Right lobe of liver (tissue), 4 donors: Measurements from ENCODE around the gene AREG.

Experiments used
- POLR2A ChIP-seq: fragments of 450-650 bp; IDR thresholded peaks from one replicate; pipeline ENCODE4 v1.6.1; 2017; ENCODE audit warnings: antibody characterized with exemption, mild to moderate bottlenecking
- TF ChIP-seq, protein P1 (sequence below), 4 donors: fragments of 200-600 bp in 3 of 4; fragments of 450-650 bp in 1 of 4; IDR thresholded peaks; one replicate each; pipeline versions ENCODE4 v1.5.1 to v1.8.0; 2016 to 2022; ENCODE audit warnings: antibody characterized with exemption in 4 of 4, mild to moderate bottlenecking in 2 of 4
- donor health status: DM: no; HTN: no; CAD: no.
- donor health status: DM: no; HTN: no; CAD: no.
- donor health status: DM: no; HTN: yes; CAD: no.

DNA sequence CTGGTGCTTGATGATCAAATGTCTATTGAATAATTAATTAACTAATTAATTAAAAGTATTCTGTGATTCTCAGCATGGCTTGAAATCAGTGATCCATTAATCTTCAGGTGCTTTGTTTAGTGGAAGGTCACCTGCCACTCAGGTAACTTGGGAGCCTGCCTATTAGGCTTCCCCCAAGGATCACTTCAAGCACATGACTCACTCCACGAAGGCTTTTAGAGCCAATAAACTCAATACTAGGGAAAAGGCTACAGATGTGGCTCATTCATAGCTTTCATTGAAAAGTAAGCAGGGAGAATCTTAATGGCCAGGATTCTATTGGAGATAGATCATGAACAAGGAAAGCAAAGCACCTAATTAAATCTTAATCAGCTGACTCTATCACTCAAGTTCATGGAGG is 21.3 kb downstream of the AREG start:
- TF ChIP-seq, protein P1, sequence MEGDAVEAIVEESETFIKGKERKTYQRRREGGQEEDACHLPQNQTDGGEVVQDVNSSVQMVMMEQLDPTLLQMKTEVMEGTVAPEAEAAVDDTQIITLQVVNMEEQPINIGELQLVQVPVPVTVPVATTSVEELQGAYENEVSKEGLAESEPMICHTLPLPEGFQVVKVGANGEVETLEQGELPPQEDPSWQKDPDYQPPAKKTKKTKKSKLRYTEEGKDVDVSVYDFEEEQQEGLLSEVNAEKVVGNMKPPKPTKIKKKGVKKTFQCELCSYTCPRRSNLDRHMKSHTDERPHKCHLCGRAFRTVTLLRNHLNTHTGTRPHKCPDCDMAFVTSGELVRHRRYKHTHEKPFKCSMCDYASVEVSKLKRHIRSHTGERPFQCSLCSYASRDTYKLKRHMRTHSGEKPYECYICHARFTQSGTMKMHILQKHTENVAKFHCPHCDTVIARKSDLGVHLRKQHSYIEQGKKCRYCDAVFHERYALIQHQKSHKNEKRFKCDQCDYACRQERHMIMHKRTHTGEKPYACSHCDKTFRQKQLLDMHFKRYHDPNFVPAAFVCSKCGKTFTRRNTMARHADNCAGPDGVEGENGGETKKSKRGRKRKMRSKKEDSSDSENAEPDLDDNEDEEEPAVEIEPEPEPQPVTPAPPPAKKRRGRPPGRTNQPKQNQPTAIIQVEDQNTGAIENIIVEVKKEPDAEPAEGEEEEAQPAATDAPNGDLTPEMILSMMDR (IDR thresholded peaks at IDR 0.05), result no peak
- TF ChIP-seq POLR2A, result no peak
